Measurements from ENCODE around the gene TBCK. TPM values are rescaled to one million over a fixed set of nuclear protein-coding genes. Genes with fewer than 3 reads are reported as not detected.

The TBCK gene
- total RNA-seq, 4 donors from 2014 or later = 49.2 to 70.6 (median 58.7) TPM

- WGBS, 2 donors = 73 to 77% methylated on average over 1 of the region's 1 CpG
Measured at GRCh38 chr4:106277140-106277675, 38.8 kb downstream of the TBCK start.

DNA sequence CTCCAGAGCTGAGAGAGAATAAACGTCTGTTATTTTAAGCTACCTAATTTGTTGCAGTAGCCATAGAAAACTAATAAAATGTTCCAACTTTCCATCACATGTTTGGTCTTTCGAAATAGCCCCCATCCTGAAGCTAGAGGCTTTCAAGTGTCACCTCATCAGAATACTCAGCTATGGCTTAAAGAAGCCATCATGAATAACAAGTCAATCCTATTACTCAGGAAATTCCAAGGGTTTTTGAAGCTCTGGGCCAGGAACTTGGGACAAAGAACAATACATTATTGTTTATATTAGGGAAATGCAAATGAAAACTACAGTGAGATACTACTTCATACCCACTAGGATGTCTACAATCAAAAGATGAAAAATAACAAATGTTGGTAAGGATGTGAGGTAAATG is 42.2 kb downstream of the TBCK start:
- DNase-seq = no peak
- Histone ChIP-seq H3K4me1 (peaks cover 0 to 2% of the 10 kb centered on the region in 2 donors), H3K27ac (no peak overlapping the region), H3K9me3 (no peaks in the 10 kb centered on the region), H3K4me3 (replicated peaks in 1 of 3) (no peak overlapping the region), H3K36me3 (no peaks in the 10 kb centered on the region), H3K27me3 (no peaks in the 10 kb centered on the region)
- TF ChIP-seq, protein P1, sequence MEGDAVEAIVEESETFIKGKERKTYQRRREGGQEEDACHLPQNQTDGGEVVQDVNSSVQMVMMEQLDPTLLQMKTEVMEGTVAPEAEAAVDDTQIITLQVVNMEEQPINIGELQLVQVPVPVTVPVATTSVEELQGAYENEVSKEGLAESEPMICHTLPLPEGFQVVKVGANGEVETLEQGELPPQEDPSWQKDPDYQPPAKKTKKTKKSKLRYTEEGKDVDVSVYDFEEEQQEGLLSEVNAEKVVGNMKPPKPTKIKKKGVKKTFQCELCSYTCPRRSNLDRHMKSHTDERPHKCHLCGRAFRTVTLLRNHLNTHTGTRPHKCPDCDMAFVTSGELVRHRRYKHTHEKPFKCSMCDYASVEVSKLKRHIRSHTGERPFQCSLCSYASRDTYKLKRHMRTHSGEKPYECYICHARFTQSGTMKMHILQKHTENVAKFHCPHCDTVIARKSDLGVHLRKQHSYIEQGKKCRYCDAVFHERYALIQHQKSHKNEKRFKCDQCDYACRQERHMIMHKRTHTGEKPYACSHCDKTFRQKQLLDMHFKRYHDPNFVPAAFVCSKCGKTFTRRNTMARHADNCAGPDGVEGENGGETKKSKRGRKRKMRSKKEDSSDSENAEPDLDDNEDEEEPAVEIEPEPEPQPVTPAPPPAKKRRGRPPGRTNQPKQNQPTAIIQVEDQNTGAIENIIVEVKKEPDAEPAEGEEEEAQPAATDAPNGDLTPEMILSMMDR (IDR thresholded peaks at IDR 0.05) = no peak
- TF ChIP-seq POLR2A (IDR thresholded peaks at IDR 0.05) = no peak
- 71 to 80% methylated on average over 2 of the region's 2 CpGs for WGBS, 2 donors
- intact Hi-C loops (cut with DNase I) = no loop called here

More at GRCh38 chr4:106277140-106277675, 38.8 kb downstream of the TBCK start:
- DNase-seq = no peak
- intact Hi-C loops (cut with DNase I) = no loop called here
- Histone ChIP-seq H3K27me3 (no peaks in the 10 kb centered on the region), H3K9me3 (no peaks in the 10 kb centered on the region), H3K4me3 (replicated peaks in 1 of 3) (no peak overlapping the region), H3K27ac (no peak overlapping the region), H3K4me1 (no peaks in the 10 kb centered on the region), H3K36me3 (no peaks in the 10 kb centered on the region)
- TF ChIP-seq, protein P1 (IDR thresholded peaks at IDR 0.05) = no peak
- no peak for TF ChIP-seq POLR2A (IDR thresholded peaks at IDR 0.05)

DNA sequence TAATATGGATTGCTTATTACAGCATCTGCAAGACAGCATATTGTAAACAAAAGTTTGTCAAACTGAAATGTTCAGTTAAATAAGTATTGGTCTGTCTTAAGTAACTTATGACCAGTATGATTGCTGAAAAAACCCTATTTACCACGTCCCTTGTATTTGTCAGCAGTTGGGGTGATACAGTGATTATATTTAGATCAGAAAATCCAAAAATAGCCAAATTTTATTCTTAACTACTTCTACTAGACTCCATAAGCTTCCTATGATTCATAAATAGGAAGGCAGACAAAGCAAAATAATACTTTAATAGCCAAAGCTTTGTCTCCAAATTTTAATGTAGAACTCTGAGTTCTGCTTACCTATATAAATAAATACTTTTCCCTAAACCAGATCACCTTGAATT is 45.3 kb downstream of the TBCK start:
- H3K36me3 ChIP-seq = no peaks in the 10 kb centered on the region
- no peak for DNase-seq
- no peaks in the 10 kb centered on the region for H3K9me3 ChIP-seq
- TF ChIP-seq POLR2A (IDR thresholded peaks at IDR 0.05) = no peak
- TF ChIP-seq, protein P1 (IDR thresholded peaks at IDR 0.05) = no peak
- WGBS, 2 donors = 81 to 88% methylated on average over 1 of the region's 1 CpG
- H3K27ac ChIP-seq = no peak overlapping the region
- no peaks in the 10 kb centered on the region for H3K27me3 ChIP-seq
- intact Hi-C loops (cut with DNase I) = no loop called here
- H3K4me3 ChIP-seq (replicated peaks in 1 of 3) = no peak overlapping the region
- H3K4me1 ChIP-seq = peaks cover 0 to 4% of the 10 kb centered on the region in 2 donors

DNA sequence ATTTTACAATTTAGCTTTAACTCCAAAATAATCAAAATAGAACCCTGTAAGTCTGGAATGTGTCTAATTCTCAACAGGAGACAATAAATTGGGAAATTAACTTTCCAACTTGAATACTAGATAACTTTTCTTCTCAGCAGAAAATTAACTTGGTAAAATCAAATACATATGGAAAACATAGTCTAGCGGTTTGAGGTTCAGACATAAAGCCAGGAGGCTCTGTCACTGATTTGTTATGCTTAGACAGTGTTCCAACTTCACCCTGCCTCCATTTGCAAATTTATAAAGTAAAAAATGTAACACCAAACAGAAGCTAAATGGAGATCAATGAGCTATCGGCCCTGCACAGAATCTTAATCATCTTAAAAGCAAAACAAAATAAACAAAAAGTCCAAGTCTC is 46.3 kb downstream of the TBCK start:
- H3K9me3 ChIP-seq = no peaks in the 10 kb centered on the region
- peaks cover 0 to 4% of the 10 kb centered on the region in 2 donors for H3K4me1 ChIP-seq
- DNase-seq = no peak
- no peaks in the 10 kb centered on the region for H3K27me3 ChIP-seq
- TF ChIP-seq, protein P1 (IDR thresholded peaks at IDR 0.05) = no peak
- no peak for TF ChIP-seq POLR2A (IDR thresholded peaks at IDR 0.05)
- intact Hi-C loops (cut with DNase I) = no loop called here
- 85 to 90% methylated on average over 2 of the region's 2 CpGs for WGBS, 2 donors
- no peak overlapping the region for H3K4me3 ChIP-seq (replicated peaks in 1 of 3)
- no peaks in the 10 kb centered on the region for H3K36me3 ChIP-seq
- H3K27ac ChIP-seq = no peak overlapping the region

- Histone ChIP-seq H3K36me3 (no peaks in the 10 kb centered on the region), H3K27me3 (no peaks in the 10 kb centered on the region), H3K4me1 (peaks cover 0 to 4% of the 10 kb centered on the region in 2 donors), H3K27ac (no peak overlapping the region), H3K9me3 (no peaks in the 10 kb centered on the region), H3K4me3 (replicated peaks in 1 of 3) (no peak overlapping the region)
- intact Hi-C loops (cut with DNase I) = no loop called here
- DNase-seq = no peak
- TF ChIP-seq, protein P1 (IDR thresholded peaks at IDR 0.05) = no peak
- no peak for TF ChIP-seq POLR2A (IDR thresholded peaks at IDR 0.05)
Measured at GRCh38 chr4:106268786-106269185, 47.2 kb downstream of the TBCK start.
